ENCODE results near the gene MRC1.

DNA sequence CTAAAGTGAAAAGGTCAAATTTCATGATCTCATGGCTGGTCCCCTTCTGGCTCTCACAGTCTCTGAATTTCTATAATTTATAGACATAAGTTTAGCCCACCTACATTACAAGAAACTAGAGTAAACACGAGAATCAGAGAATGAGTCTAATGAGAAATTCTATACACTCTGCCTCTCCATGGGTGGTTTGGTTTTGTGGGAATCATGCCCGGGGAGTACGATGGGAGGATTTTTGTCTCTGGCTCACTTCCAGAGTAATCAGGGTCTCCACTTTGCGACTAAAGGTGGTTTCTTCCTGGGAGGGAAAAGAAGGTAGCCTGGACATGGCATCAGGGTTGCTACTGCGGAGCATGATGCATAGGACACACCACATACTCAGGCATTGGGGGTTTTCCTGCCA, 69.7 kb downstream of the MRC1 start:
- TF ChIP-seq CTCF (IDR thresholded peaks at IDR 0.05), result no peak
- no peak for TF ChIP-seq POLR2A (IDR thresholded peaks at IDR 0.05)

All from Peyer's patch (tissue), 4 donors.